ENCODE data around the gene TFDP2.

Gene TFDP2

GRCh38 chr3:142065932-142066331 lies 83.4 kb downstream of the TFDP2 start:
- DNase-seq, result no peak

DNA sequence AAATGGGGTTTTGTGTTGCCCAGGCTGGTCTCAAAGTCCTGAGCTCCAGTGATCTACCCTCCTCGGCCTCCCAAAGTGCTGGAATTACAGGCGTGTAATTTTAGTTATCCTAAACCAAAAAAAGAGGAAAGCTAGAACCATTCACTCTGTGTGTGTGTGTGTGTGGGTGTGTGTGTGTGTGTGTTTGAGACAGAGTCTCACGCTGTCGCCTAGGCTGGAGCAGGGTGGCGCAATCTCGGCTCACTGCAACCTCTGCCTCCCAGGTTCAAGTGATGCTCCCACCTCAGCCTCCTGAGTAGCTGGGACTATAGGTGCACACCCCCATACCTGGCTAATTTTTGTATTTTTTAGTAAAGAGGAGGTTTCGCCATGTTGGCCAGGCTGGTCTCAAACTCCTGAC lies 84.0 kb downstream of the TFDP2 start:
- no peak for DNase-seq

GRCh38 chr3:142064454-142064853 lies 84.9 kb downstream of the TFDP2 start:
- no peak for DNase-seq

DNA sequence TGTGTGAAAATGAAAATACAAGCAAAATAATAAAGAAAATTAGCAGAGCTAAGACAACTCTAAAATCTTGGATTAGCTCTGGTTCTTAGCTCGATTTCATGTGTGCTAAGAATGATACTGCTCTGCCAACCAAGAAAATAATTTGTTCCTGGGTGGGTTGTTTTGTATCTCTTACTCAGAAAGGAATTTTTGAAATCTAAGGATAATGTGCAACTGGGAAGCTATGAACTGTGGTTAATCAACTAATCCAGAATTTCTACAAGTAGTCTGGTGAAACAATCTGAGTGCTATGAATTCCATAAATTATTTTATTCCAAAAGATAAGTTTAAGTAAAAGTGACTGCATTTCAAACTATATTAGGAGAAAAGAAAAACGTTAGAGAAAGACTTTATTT lies 92.0 kb downstream of the TFDP2 start:
- no peak for DNase-seq

- no peak for DNase-seq
These were observed 92.6 kb downstream of the TFDP2 start for GRCh38 chr3:142056656-142057330.

GRCh38 chr3:142053835-142054234 lies 95.5 kb downstream of the TFDP2 start:
- no peak for DNase-seq

GRCh38 chr3:142053244-142053643 lies 96.1 kb downstream of the TFDP2 start:
- DNase-seq, result no peak

- DNase-seq, result no peak
These were observed 98.0 kb downstream of the TFDP2 start for GRCh38 chr3:142051351-142051750.

GRCh38 chr3:142047021-142047369 lies 102.3 kb downstream of the TFDP2 start:
- DNase-seq, result no peak

DNA sequence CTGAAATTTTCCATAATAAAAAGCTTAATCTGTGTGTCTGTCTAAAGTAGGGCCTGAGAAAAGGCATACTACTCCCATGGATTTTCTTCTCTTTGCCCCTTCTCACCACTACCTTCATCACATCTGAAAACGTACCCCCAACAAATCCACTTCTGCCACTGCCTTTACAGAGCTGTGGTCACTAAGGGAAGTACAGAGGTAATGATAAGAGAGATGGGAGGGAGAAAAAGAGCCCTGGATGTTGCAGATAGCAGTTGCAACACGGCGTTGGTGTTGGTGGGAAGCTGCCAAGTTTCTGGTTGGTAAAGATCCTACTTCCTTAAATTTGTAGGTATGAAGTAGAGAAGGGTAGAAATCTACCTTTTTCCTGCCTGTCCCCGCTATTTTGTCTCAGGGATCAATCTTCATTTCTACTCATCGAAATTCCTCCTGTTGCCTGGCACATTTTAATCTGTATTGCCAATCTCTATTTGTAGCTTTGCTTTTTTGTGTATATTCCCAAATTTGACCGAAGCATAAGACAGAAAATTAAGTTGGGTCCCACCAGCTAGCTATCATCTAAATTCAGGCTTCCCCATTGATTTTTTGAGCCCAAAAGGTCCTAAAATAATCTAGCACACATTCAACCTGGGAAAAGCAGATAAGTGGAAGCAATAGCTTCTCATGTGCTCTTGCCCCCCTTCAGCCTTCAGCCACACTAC lies 102.9 kb downstream of the TFDP2 start:
- DNase-seq, result no peak

DNA sequence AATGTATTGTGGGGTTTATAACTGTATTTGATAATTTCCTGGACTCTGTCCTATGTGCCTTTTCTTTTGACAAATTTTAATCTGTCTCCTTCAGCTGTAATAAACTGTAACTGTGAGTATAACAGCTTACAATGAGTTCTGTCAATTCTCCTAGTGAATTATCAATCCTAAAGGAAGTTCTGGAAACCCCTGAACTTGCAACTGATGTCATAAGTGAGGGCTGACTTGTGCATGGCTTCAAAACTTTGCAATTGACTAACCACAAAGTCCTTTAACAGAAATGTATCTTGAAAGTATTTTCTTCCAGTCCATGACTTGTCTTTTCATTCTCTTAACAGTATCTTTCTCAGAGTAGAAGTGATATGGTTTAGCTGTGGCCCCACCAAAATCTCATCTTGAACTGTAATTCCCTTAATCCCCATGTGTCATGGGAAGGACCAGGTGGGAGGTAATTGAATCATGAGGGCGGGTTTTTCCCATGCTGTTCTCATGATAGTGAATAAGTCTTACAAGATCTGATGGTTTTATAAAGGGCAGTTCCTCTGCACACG lies 108.3 kb downstream of the TFDP2 start:
- no peak for DNase-seq

DNA sequence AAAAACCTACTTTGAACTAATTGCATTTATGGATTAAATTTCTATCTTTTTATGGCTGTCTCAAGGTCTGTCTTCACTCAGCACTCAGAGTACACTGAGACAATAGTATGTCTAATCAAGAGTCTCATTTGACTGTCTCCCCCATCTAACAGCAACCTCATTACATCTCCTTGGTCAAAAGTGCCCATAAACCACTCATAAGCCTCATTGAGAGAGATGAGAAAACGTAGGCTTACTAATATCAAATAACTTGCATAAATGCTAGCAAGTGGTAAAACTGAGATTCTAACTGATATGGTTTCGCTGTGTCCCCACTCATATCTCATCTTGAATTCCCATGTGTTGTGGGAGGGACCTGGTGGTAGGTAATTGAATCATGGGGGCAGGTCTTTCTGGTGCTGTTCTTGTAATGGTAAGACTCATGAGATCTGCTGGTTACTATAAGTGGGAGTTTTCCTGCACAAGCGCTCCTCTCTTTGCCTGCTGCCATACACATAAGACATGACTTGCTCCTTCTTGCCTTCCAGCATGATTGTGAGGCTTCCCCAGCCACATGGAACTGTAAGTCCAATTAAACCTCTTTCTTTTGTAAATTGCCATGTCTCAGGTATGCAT lies 113.9 kb downstream of the TFDP2 start:
- no peak for DNase-seq

GRCh38 chr3:142033292-142033691 lies 116.1 kb downstream of the TFDP2 start:
- DNase-seq, result no peak

DNA sequence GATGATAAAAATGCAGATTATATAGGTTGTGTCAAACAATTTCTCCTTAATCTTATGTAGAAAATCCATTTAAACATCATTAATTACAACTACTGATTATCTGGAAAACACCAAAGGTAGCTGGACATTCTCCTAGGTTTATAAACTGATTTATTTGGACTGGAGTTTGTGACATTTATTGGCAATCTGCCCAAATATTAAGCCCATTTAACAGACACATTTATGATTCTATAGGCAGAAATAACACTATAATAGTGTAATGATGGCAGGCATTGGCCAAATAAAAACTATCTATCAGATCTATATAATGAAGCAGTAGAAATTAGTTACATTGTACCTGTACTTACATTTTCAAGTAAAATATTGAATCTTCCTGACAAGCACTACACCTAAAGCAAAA lies 117.8 kb downstream of the TFDP2 start:
- no peak for DNase-seq

DNA sequence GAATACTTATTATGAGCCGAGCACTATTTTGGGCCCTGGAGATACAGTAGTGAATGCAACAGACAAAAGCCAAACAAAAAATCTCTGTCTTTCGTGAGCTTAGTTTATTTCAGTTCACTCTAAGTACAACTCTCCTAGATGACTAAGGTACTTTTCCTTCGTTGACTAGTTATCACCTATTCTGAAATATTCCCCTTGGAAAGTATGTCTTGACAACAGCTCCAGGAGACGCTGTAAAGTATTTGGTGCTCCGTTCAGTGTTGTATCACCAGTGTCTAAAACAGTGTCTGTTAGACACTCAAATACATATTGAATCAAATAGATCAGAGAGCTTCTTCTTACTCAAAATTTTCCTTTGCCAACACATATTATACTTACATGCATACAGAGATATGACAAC lies 119.6 kb downstream of the TFDP2 start:
- no peak for DNase-seq

DNA sequence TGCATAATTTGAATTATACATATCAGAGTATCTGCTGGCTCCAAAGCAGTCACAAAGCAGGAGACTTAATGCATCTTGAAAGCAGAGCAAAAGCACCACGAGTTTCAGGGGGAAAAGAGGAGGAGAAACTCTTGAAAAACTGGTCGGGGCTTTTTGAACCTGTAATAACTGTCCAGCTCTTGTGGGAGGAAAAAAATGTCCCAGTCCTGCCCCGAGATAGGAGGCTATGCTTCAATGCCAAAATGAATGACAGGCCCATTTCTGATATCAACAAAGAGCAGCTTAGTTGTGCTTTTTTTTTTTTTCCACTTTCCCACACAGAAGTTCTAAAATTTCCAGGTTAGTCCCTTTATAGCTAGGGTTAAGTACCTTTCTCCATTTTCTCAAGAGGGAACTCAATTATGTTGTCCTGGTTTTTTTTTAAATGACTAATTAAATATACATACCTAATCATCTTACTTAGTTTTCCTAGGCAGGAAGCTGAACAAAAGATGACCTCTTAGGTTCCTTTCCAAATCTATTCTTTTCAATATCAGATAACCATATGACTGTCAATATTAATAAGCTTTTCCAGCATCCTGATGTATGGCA lies 120.2 kb downstream of the TFDP2 start:
- DNase-seq, result no peak

GRCh38 chr3:142028243-142028777 lies 121.0 kb downstream of the TFDP2 start:
- peak; percentile 65 for DNase-seq

DNA sequence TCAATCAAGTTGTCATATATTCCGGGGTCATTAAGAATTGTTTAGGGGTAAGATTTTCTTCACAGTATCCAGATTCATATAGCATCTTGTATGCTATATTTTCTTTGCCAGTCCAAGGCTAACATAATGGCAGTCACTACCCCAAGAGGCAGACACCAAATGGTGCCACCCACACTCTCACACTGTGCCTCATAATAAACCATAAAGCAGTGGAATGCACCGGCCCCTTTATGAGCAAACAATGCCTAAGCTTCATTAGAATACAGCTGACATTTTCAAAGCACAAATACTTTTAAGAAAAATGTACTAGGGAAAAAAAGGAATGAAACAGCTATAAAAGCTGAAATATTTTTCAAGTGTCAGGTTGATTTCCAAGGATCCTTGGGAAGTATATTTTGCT lies 121.6 kb downstream of the TFDP2 start:
- DNase-seq, result peak; percentile 60

DNA sequence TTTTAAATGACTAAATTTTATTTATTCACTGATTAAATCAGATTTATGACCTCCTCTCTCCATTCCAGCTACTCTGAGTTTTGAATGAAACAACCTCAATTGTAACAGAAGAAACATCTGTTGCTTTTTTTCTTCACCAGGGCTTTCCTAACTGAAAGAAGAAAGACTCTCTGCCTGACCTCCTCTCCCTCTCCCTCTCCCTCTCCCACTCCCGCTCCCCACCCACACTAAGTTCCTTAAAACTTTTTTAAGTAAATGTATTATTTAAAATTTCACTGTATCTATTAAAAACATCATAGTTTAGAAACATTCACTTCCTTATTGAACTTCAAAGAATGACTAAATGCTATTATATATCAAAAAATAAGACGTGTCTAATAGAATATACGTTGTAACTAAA lies 122.0 kb downstream of the TFDP2 start:
- no peak for DNase-seq

DNA sequence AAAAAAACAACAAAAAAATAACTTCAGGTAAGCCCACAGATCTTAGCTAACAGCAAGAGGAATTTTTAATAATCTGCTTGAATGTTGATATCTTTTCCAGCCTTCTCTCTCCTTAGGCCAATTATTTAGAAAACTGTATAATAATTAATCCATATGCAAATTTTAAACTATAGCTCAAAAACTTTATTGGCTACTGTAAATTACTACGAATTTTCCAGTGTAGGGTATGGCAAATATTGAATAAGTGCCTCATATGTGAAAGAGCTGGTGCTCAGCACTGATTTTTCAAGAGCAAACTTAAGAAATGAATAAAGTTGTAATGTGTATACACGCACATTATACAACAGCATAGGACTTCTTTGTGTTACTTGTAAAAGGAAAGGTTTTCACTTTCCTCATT lies 123.0 kb downstream of the TFDP2 start:
- no peak for DNase-seq

DNA sequence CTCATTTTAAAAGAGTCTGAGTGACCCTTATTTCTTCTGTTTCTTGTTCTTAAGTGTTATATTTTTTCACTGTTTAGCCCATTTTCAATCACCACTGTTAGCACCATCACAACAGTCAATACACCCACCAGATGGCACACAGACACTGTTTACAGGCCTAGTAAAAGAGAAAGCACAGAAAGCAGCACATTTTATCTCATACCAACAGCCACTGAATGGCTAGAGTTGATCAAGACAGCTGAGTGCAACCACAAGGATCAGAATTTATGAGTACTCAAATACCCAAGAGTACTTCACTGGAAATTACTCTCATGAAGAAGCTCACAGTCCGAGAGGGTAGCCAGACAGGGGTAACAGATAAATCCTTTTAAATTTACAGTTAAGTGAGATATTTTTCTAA lies 127.0 kb downstream of the TFDP2 start:
- DNase-seq, result no peak

- DNase-seq, result no peak
These were observed 128.2 kb downstream of the TFDP2 start for GRCh38 chr3:142021127-142021526.

- no peak for DNase-seq
These were observed 129.5 kb downstream of the TFDP2 start for GRCh38 chr3:142019794-142020320.

Data from DMS153 (cell line).